ENCODE data around the gene CAD. TPM values are rescaled to one million over a fixed set of nuclear protein-coding genes. Genes with fewer than 3 reads are reported as not detected.
A peak's percentile ranks its signal among the peaks of the same experiment; 100 is the strongest.

The CAD gene
- total and polyA plus RNA-seq, 9 of the 15 experiments (the other 6 are each of a cell fraction or from before 2014, with no cell fraction given) = 7.5 to 126 (median 33.7) TPM

DNA sequence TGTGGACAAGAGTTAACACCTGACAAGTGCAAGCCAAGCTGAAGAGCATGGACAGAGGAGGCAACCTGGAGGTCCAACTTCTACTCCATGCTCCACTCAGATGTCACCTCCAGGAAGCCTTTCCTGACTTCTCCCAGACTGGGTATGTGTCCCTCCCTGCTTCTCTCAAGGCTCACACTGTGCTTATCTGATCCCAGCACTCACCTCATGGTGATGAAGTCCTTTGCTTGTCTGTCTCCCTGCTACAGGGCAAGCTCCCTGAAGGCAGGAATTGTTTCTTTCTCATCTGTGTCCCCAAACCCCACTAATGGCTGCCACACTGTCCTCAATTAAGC lies 48.3 kb downstream of the CAD start:
- peaks cover 31 to 36% of the 10 kb centered on the region in 2 experiments; a peak in 4 of 5 replicates for H3K27me3 ChIP-seq (ENCODE audit: control insufficient read depth in 2 of 2, insufficient read depth in 2 of 2, low read length in 2 of 2)
- no peaks in the 10 kb centered on the region for H4K20me1 ChIP-seq (replicated peaks; ENCODE audit: control insufficient read depth, insufficient read depth, low read length)
- FAIRE-seq = no peak
- no TSS peak for BruUV-seq (replicated peaks)
- TF ChIP-seq, protein P1, sequence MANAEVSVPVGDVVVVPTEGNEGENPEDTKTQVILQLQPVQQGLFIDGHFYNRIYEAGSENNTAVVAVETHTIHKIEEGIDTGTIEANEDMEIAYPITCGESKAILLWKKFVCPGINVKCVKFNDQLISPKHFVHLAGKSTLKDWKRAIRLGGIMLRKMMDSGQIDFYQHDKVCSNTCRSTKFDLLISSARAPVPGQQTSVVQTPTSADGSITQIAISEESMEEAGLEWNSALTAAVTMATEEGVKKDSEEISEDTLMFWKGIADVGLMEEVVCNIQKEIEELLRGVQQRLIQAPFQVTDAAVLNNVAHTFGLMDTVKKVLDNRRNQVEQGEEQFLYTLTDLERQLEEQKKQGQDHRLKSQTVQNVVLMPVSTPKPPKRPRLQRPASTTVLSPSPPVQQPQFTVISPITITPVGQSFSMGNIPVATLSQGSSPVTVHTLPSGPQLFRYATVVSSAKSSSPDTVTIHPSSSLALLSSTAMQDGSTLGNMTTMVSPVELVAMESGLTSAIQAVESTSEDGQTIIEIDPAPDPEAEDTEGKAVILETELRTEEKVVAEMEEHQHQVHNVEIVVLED (CRISPR knock-in tag; IDR thresholded peaks at IDR 0.05) = no peak
- TF ChIP-seq MCM2 (IDR thresholded peaks at IDR 0.05; ENCODE audit: low read depth) (no peak), ZNF431 (CRISPR knock-in tag; IDR thresholded peaks at IDR 0.05) (no peak), FOXJ3 (CRISPR knock-in tag; IDR thresholded peaks at IDR 0.05) (no peak), ZFP36 (IDR thresholded peaks at IDR 0.05; ENCODE audit: low read depth, low read length, partially characterized antibody) (peak; percentile 84), ZNF316 (IDR thresholded peaks at IDR 0.05) (peak; percentile 52)
- H3K36me3 ChIP-seq (ENCODE audit: control insufficient read depth, insufficient read depth, low read length) = no peaks in the 10 kb centered on the region
- no peak overlapping the region for H3K27ac ChIP-seq (ENCODE audit: extremely low read depth, low read depth, low read length)
- no peak overlapping the region for H3K9ac ChIP-seq (ENCODE audit: insufficient read depth in 1 of 2, low read depth in 2 of 2, low read length in 2 of 2)
- ChIA-PET POLR2A (interaction anchor here (1.2 kb wide), 1 partner anchor 27 kb away, joined by 4 read pairs; no protein-coding TSS in a partner anchor), CTCF (ENCODE audit: low intra/inter-chr PET ratio) (no interaction called here)
- no peak overlapping the region for H3K4me2 ChIP-seq (ENCODE audit: insufficient read depth, low read length)
- intact Hi-C loops (cut with micrococcal nuclease) (no loop called here), in situ Hi-C loops (cut with MboI) (no loop called here)
- DNase-seq (ENCODE audit: extremely low read depth in 1 of 4, low spot score in 3 of 4) = no peak
- no peak overlapping the region for H3K4me3 ChIP-seq
- H3K79me2 ChIP-seq (ENCODE audit: control insufficient read depth, insufficient read depth, low read length) = no peaks in the 10 kb centered on the region
- no peak overlapping the region; the same call in 1 of the 2 replicates for H2AFZ ChIP-seq (ENCODE audit: low read depth, low read length)
- H3K4me1 ChIP-seq (replicated peaks in 1 of 2; ENCODE audit: control insufficient read depth in 2 of 2, insufficient read depth in 2 of 2, low read length in 2 of 2) = peaks cover 1 to 35% of the 10 kb centered on the region in 2 experiments; a peak in 4 of 5 replicates
- H3K9me1 ChIP-seq (ENCODE audit: control insufficient read depth, insufficient read depth, low read length) = no peaks in the 10 kb centered on the region
- H3K9me3 ChIP-seq (replicated peaks; ENCODE audit: control insufficient read depth, insufficient read depth, low read depth, low read length) = no peaks in the 10 kb centered on the region; the same call in 1 of the 2 replicates
- ATAC-seq = no peak
